Cerebellar nuclear complex (tissue), 1 donor: ENCODE measurements around the gene SMIM35.
"Not testable (repeated sequence)": the region's sequence is repeated elsewhere in the genome, so short reads cannot be mapped to it uniquely, and the experiment has no call there.

ENCODE experiments used
- DNase-seq, 2 experiments: peaks; one replicate each; lab custom pipeline; 2025; lab: John Stamatoyannopoulos, UW

The SMIM35 gene

GRCh38 chr11:117983163-117983475 is 103.6 kb downstream of the SMIM35 start:
- no peak for DNase-seq

GRCh38 chr11:117980720-117981119 is 106.0 kb downstream of the SMIM35 start:
- DNase-seq = no peak

- DNase-seq = no peak
Observed at GRCh38 chr11:117980280-117980679, 106.5 kb downstream of the SMIM35 start.

DNA sequence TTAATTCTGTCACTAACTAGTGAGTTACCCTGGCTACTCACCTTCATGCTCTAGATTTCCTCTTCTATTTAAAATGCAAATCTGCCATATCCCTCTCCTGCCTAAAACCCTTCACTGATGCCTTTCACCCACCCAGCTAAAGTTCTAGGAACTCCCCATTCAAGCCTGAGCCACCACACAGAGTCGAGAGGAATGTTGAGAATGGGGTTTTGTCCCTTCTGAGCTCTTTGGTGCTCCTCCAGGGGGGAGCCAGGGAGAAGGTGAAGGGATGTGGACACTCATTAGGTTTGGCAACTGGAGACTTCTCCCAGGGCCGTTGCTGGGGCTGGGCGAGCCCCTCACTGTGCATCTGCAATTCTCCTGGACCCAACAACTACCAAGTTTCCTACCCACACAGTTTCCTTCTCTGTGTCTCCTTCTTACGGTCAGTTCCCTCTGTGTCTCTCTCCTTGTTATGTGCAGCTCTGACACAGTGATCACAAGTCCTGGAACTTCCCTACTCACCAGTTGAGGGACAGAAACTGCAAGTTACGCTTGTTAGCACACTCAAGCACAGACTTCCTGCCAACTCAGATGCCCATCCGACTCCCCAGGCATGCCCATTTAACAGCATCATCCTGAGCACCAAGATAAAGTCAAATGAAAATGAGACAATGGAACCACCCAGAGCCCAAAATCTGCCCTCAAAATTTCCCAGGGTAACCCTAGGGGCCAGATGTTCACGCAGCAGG is 107.1 kb downstream of the SMIM35 start:
- DNase-seq = no peak

DNA sequence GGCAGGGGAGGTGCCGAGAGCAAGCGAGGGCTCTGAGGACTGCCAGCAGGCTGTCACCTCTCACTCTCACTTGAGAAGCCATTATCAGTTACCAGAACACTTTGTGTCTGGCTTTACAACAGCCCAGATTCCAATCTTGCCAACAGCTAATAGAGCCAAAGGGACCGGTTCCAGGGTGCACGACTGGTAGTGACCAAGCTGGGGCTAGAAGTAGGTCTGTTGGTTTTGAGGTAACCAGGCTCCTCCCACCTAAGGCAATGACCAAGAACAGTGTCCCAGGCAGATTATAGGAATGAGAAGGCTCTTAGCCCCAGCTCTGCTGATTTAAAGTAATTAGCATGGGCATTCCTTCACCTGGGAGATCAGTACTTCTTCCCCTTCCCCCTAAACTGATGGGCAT is 107.8 kb downstream of the SMIM35 start:
- no peak for DNase-seq

GRCh38 chr11:117978291-117978910 is 108.4 kb downstream of the SMIM35 start:
- DNase-seq = not testable (repeated sequence)

- not testable (repeated sequence) for DNase-seq
Observed at GRCh38 chr11:117977612-117978264, 109.0 kb downstream of the SMIM35 start.

- no peak for DNase-seq
Observed at GRCh38 chr11:117977029-117977428, 109.7 kb downstream of the SMIM35 start.

- no peak for DNase-seq
Observed at GRCh38 chr11:117976445-117976844, 110.3 kb downstream of the SMIM35 start.

- no peak for DNase-seq
Observed at GRCh38 chr11:117973503-117973860, 113.3 kb downstream of the SMIM35 start.

DNA sequence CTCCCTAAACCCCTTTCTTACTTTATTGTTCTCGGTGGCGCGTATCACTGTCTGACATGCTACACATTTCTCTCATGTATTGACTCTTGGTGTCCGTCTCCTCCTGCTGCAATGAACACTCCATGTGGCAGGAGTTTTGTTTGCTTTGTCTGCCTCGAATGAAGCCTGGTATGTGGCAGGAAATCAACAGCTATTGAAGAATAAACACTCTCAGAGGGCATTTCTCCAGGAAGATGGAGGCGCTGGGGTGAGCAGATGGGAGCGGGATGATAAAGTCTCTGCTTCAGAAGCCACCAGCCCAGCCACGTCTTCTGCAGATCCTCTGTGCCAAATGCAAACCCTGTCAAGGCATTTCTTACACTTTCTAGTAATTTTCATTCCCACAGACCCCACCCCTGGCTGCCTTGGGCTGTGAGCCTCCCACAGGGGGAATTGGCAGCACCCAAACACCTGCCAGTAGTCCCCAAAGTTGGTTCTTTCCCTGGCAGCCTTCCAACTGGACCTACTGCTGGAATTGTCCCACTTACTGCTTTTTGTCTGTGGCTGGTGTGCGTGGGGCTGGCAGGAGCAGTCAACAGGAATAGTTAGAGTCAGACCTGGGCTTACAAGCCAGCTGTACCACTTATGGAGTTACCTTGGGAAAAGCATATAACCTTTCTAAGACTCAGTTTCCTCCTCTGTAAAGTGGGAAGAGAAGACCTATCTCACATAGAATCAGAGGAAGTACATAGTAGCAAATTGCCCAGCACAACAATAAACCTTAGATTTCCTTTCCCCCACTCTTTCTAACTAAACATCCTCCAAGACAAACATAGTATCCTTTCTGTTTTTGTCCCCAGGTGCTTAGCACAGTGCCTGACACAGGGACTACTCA is 113.9 kb downstream of the SMIM35 start:
- DNase-seq = no peak

DNA sequence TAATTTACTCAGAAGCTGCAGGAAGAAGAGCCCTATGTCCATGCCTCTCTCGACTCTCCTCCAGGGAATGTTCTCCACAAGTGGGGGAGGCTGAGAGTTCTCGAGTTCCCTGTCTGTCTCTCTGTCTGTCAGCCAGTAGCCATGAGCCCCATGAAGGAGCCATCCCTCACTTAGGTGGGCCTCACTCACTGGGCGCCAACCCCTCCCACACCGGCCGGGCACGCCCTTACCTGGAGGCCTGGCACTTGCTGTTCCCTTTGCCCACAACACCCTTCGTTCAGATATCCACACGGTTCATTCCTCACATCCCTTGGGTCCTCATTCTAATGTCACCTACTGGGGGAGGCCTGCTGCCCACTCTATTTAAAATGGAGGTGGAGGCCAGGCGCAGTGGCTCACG is 114.7 kb downstream of the SMIM35 start:
- DNase-seq = no peak

- no peak for DNase-seq
Observed at GRCh38 chr11:117970400-117971024, 116.3 kb downstream of the SMIM35 start.

DNA sequence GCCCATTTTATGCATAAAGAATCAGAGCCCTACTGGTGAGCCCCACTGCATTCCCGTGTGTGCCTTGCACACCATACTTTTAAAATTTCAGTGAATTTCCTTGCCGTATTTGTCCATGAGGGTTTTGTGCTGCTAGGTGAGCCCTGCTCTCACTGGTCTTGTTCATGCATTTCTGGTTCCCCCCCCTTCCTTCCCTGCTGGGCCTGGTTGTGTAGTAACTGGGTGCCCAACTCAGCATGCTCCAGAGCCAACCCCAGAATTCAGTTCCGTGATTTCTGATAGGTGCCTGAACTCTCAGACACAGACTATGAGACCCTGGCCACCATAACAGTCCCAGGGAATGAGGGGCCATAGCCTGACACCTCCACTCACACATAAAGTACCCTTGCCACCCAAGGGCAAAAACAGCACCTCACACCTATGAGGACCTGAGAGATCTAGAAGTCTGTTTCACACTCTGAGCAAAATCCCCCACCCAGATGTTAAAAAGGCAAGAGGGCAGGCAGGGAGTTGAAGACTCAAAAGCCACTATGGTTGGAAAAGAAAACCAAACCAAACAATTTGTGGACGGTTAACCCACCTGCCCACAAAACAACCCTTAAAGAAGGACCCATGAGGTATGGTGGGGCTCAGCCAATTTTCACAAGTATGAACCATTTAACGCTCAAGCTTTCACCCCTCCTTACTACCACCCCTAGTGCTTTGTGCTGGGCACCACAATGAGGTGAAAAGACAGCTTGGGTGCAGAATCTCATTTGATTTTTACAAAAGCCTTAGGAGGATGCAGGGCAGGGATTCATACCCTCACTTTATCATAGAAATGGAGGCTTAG is 117.4 kb downstream of the SMIM35 start:
- no peak for DNase-seq

DNA sequence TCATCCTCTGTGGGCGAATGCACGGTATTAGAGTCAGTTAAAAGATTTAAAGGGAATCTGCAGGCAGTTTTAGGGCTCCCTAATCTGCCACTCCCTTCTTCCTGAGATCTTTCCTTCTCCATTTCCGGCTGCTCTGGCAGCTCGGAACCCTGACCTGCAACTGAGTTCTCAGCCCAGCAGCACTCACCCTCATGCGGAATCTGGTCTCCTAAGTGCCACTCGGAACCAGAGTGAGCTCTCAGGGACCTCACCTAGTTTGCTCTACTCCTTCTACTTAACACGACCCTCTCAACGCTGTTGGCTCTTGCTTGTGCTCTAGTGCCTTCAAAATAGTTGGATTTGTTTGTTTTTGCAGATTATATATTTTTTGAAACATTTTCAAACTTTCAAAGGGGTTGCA is 119.9 kb downstream of the SMIM35 start:
- DNase-seq = no peak

DNA sequence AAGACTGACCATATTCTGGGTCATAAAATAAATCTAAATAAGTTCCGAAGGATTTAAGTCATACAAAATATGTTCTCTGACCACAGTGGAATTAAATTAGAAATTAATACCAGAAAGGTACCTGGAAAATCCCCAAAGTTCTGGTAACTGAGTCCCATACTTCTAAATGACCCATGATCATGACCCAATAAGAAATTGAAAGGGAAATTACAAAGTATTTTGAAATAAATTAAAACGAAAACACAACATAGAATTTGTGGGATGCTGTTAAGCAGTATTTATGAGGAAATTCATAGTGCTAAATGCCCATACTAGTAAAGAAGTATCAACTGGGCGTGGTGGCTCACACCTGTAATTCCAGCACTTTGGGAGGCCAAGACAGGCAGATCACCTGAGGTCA is 123.9 kb downstream of the SMIM35 start:
- DNase-seq = no peak

- no peak for DNase-seq
Observed at GRCh38 chr11:117961896-117962295, 124.9 kb downstream of the SMIM35 start.

DNA sequence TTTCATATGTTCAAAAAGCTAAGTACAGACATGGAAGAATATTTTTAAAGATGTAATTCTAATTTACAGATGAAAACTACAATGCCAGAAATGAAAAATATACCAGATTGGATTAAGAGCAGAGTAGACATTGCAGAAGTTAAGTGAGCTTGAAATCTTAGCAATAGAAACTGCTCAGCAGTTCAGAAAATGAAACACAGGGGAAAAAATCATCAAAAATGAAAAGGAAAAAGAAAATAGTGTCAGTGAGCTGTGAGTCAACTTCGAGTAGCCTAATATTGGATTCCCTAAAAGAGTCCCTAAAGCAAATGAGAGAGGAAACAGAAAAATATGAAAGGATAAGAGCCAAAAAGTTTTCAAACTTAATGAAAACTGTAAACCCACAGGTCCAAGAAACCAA is 126.4 kb downstream of the SMIM35 start:
- no peak for DNase-seq

- DNase-seq = no peak
Observed at GRCh38 chr11:117959438-117960149, 127.2 kb downstream of the SMIM35 start.

- no peak for DNase-seq
Observed at GRCh38 chr11:117958949-117959348, 127.8 kb downstream of the SMIM35 start.
